ENCODE measurements around the gene SPP2.

SPP2 gene

DNA sequence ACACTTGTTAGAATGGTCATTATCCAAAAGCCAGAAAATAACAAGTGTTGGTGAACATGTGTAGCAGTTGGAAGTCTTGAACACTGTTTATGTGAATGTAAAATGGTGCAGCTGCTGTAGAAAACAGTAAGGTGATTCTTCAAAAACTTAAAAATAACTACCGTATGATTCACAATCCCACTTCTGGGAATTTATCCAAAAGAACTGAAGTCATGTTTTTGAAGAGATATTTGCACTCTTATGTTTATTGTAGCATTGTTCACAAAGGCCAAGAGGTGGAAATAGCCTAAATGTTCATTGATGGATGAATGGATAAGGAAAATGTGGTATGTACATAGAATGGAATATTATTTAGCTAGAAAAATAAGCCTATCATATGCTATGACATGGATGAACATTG is 6.3 kb upstream of the SPP2 start:
- DNase-seq = no peak

DNA sequence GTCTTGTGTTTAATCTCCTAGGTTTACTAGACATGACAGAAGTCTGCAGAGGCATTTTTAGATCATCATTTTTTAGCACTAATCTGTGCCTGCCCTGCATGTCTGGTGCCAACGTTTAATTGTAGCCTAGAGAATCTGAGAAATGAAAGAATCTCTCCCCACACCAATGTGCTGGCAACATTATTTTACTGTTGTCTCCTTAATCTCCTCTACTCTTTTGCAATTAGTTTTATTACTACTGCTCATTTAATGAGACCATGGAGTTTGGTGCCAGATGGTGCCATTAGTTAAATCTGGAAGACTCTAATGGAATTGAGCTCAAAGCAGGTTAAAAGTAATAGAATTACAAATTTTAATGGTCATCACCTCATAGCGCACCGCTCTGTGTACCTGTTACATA is 4.0 kb upstream of the SPP2 start:
- DNase-seq = no peak

DNA sequence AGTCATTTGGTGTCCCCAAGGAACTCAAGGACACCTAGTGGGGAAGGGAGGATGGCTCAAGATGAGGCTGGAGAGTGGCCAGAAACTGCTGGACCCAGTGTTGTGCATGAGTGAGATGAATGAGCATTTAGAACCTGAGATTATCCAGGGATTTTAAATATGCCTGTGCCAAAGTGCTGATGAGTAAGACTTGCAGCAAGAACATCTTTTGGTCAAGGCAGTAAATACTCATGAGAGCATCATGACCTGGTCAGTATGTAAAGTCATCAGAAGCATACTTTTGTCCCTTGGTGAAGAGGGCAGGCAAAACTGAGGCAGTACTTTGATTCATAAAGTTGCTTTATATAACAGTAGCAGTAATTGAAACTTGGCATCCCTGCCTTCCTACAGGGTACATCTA is 3.1 kb upstream of the SPP2 start:
- DNase-seq = no peak

DNA sequence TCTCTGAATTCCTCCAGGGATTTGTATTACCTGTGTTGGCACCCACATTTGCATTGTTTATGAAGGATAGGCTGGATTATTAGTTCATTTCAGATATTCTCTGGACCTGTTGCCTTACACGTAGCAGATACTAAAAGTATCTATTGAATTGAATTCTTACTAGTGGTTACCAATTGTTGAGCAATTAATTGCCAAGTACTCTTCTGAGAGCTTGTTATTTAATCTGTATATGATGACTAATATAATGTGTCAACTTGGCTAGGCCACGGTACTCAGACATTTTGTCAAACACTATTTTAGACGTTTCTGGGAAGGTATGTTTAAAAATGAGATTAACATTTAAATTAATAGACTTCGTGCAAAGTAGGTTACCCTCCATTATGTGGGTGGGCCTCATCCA is 2.5 kb upstream of the SPP2 start:
- no peak for DNase-seq

DNA sequence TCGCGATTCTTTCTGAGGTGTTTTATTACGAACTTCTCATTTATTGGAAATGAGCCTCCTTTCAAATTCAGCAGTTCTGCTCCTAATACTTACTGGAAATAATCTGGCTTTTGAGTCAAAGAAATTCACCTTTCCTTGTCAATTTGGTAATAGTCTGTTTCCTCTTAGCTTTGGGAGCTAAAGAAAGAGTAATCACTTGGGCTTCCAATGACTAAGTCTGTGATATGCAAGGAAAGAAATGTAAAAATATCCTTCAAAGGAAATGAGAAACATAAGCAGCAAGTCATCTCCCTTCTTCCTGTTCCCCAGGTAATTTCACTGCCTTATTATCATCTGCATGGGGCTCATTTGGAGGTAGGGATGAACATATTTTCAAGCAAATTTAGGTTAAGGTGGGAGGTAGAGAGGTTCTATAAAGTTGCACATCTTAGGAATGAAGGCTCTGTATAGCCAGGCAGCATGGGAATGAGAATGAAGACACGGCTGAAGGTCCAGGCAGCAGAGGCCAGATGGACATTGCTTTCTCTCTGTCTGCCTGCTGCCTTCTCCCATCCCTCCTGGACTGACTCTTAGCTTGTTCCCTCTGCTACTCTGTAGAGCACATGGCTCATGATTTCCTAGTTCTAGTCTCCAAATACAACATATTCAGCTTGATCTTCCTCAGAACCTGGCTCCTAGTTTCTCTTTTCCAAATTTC is 1.0 kb downstream of the SPP2 start:
- no peak for DNase-seq

DNA sequence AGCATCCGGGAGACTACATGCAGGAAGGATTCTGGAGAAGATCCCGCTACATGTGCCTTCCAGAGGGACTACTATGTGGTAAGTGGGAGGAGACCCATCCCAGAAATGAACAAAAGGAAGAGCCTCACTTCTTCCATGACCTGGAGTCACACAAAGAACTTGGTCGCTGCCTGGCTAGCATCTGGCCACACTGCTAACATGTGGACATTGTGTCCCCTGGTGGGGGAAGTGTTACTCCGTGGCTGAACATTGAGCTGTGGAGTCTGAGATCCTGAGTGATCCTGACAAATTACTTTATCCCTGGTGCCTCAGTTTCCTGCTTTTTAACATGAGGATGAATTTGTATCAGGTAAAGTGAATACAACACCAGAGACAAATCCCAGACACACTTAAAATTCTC is 8.4 kb downstream of the SPP2 start:
- no peak for DNase-seq

DNA sequence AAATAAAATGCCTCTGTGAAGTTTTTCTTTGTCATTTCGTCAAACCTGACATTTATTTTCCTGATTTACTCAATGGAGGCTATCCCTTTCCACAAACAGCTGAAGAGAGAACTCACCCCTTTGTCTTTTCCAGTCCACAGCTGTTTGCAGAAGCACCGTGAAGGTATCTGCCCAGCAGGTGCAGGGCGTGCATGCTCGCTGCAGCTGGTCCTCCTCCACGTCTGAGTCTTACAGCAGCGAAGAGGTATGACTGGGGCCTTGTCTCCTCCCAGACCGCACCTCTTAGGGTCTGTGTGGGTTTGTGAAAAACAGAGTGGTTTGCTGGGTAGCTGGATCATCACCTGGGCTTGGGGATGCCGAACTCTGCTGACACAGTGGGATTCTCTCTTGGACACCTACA is 9.7 kb downstream of the SPP2 start:
- no peak for DNase-seq

DNA sequence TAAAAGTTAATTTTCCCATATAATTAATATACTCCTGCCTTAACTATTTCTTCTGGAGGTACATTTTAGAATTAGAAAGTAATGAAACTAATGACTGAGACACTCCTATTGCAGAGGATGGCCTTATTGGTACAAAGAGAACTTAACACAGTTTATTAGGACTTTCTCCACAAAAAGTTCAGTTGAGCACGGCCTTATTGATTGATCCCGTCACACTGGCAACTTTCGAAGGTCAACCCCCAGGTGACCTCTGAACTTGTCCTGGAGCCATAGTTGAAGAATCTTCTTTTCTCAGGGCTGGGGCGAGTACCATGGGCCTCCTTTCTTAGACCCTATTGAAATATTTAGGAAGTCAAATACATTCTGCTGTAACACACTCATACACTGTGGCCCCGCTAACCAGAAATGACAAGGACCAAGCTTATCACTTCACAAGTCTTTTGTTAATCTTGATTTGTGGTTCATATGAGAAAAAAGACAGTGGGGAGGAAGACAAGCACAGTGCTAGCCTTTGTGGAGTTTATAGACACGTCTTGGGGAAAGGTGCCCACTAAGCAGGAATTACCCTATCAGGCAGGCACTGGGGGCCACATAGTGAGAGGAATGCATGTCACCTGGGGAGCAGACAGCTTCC is 11.2 kb downstream of the SPP2 start:
- DNase-seq = no peak

DNA sequence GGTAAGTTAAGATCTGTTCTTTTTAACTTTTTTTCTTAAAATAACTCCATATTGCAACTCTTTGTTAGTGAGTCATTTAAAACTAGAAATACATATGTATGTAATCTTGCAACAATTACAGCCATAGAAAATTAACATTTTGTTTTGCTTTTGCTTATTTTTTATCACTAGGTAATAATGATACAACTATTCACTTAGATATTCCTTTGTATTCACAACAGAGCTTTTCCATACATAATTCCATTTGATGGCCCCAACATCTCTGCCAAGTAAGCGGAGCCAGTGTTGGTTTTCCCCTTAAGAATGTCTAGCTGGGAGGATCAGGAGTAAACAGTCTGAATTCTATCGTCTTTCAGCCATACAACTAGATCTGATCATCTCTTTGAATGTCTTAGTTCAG is 16.1 kb downstream of the SPP2 start:
- DNase-seq = no peak

DNA sequence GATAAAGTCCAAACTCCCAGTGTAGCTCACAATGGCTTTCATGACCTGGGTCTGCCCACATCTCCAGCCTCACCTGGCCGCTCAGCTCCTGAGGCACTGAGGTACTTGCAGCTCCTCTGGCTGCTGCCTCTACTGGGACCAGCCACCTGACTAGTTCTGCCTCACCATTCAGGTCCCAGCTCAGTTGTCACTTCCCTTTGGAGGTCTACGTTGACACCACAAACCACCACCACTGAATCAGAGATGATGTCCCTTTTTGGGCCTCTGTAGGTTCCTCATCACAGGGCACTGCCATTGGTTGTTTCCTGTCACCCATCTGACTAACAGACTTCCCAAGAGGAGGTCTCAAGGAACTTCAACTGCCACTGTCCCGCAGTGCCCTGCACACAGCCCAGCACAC is 21.2 kb downstream of the SPP2 start:
- DNase-seq = no peak

DNA sequence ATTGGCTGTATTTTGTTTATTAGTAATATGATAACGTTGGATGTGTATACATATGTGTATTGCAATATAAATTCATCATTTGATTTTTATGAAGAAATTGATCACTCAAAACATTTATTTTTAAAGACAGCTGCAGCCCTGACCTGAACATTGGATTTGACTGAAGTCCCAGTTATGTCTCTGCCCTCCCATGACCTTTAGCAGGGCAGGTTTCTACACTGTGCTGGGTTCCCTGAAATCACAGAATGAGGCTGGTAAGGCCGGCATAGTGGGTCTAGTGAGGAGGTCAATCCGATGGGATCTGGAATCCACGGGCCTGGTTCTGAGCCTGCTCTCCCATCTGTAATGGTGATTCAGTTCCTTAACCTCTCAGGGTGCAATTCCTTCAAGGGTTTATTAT is 22.0 kb downstream of the SPP2 start:
- DNase-seq = no peak

DNA sequence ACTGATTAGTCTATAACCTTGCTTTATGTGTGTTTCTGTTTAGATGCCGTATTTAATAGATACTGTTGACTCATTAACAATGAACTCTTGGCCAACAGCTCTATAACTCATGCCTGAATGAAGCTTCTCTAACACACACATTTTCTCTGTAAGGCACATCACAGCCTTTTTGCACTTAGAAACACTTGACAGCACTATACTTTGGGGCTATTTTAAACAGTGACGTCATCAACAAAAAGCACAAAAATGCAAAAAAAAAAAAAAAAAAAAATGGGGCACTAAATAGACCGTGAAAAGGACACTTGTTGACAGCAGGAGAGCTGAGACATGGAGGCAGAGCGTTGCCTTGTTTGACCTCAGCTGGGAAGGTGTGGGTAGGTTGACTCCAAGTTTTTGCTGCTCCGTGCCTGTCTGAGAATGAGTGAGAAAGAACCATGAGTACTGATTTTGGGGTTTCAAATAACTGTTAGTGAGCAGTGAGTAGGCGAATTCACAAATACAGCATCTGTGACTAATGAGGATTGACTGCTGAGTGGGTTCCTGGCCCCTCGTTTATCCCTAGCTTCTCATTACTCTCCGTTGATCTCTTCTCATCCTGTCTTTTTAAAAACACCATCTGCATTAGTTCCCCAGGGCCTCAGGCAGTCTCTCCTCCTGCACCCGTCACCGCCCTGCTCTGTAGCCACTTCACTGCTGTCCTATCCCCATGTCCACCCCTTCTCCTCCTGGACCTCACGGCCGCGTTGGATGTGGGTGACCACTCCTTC is 24.4 kb downstream of the SPP2 start:
- no peak for DNase-seq

DNA sequence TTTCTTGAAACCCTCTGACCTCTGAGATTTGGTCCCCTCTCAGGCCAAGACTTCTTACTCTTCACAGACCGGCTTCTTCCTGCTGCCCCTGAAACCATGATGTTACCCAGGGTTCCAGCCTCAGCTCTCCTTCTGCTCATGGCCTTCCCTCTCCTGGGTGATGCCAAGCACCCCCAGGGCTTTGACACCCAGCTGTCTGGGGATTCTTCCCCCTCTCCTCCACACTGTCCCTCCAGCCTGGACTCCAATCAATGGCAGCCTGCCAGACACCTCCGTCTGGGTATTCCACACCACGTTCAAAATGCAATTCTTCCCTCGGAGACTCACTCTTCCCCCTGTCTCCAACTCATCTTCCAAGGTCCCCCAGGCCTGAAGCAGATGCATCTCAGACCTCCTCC is 25.0 kb downstream of the SPP2 start:
- DNase-seq = no peak

DNA sequence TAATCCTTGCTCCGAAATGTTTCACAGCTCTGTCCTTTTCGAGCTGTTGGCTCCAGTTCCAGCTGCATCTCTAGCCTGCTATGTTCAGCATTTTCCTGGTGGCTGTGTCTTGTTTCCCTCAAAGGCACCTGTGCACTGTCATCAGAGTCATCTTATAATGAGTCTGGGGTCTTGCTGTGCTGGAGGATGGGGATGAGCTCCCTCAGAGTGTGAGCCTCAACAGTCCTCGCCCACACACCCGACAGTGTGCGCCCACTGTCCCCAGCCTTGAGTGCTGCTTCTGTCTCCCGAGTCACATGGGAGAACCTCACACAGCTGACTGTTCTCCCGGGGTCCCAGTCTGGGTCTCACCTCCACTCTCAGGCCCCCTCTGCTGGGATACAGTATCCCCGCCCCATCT is 25.4 kb downstream of the SPP2 start:
- DNase-seq = no peak

DNA sequence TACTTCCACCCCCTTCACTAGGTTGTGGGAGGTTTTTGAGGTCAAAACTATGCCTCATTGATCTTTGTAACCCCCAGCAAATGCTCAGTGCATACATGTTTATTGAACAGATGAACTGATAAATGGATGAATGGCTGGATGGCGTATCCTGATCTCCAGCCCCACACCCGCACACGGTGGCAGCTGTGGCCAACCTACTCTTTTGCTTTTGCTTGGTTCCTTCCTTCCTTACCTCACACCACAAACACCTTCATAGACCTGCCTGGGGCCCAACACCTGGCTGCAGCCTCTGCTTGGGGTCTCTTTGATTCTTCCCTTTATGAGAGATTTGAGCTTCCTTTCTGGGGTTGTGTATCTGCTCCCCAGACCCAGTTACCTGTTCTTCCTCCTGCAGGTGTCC is 25.9 kb downstream of the SPP2 start:
- no peak for DNase-seq

DNA sequence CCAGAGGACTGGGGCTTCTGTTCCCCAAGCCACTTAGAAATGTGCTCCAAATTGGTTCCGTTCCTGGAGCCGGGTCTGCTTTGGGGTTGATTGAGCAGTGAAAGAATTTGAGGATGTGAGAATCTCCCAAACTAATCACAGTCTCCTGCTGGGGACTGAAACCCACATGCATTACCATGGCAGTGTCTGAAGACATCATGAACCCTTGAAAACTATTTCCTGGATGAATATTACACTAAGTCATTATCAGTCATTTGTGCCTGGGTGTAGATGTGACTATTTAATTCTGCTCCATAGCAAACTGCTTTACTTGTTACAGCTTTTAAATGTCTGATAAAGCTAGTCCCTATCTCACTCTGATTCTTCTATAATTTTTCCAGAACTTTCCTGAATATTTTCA is 27.6 kb downstream of the SPP2 start:
- no peak for DNase-seq

DNA sequence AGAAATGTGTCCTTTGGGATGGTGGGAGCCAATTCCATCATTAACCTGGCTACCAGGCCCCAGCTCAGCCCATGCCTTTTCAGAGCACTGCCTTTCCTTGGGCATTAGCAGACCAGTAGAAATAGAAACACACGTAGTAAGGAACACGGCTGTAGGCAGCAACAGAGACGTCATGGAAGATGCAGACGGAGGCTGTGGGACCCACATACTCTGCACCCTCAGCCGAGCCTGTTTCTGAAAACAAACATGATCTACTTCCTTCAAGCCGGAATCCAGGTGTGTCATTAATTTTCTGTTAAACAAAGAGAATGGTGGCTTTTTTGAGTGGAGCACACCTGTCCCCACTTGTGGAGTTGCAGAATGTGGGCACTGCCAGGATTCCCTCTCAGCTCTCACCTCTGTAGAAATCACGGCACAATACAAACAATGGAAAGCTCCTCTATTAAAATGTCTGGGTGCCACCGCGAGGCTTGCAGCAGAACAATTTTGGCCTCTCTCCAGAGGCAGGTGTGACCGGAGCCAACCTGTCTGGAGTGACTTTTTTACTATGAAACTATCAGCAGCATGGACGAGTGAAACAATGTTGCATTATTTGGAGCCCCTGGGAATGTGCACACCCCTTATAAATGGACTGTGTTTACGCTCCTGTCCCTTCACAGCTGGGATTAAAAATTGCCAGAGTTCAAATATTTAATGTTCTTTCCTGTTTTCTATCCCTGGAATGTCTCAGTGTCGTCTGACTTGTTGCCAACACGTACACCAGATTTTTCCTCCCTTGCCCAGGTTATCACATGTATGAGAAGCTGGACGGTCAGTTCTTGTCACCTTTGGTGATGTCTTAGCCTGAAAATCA is 31.7 kb downstream of the SPP2 start:
- DNase-seq = no peak

DNA sequence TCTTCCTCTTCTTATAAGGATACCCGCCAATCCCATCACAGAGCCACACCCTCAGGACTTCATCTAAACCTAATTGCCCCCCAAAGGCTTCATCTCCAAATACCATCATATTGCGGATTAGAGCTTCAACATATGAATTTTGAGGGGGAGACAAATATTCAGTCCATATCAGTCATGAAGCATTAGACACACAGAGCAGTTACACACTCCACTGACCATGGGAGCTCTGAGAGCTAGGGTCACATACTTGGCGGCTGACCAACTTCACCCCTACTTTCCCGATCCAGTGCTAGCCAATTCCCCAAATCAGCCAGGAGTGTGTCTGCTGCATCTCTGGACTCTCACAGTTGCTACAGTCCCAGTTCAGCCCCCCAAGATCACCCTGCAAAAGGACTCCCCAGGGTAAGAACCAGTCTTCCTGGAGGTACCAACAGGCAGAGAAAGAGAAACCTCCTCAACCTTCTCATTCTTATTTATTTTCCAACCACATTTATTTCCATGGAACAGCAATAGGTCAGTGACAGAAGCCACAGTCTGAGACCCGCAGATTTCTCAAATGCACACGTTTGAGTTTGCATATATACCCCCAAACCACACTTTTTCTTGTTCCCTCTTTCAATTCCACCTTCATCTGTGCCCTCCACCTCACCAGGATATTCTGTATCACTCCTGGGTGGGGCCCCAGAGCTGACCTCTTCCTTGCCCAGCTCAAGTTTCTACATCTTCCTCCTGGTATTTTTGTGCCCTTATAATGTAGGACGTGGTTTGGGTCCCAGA is 33.3 kb downstream of the SPP2 start:
- no peak for DNase-seq

DNA sequence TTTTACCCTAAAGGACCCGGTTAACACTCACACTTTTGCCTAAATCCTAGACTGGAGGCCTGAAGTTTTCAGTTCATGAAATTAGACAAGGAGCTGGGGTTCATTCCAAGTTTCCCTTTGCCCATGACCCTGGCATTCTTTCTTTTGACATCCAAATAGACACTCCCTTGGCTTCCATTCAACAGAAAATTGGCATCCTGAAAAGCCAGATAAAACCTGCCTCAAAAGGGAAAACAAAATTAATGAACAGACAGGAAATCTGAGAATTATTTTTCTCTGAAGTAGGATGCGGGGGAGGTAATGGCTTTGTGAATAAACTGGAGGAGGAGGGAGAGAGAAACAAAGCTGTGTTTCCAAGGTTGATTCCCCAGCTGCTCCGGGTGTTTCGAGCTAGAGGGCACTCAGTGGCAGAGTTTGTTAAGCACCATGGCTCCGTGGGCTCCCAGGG is 41.0 kb downstream of the SPP2 start:
- DNase-seq = no peak

DNA sequence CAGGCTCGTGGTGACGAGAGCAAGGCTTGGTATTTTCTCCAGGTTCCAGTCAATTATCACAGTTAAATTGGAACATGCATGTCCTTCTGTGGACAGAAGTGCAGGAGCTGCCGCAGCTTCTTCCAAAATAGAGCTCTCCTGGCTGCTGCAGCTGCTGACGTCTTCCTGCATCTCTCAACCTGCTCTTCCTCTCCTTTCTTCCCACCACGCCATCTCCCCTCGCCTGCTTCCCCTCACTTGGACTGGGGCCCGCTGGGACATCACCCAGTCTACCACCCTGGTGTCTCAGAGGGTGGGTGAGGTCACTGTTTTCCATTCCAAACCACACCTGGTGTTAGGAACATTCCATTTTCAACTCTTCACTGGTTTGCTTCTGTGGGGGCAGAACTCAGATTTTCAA is 41.4 kb downstream of the SPP2 start:
- no peak for DNase-seq

DNA sequence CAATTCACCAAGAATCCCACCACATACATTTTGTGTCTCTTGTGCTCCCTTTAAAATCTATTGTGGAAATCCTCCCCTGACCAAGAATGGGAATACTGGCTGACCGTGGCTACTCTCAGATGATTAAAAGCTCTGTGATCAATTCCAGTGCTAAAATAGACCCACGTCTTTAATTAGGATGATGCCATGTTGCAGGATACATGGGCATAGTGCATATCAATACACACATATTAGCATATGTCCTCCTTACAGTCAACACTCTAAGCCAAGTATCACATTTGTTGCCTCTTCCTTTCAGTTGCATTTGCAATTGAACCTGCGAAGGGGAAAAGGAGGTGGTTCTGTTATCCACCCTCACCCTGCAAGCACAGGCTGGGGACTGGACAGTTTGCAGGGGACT is 41.8 kb downstream of the SPP2 start:
- no peak for DNase-seq

DNA sequence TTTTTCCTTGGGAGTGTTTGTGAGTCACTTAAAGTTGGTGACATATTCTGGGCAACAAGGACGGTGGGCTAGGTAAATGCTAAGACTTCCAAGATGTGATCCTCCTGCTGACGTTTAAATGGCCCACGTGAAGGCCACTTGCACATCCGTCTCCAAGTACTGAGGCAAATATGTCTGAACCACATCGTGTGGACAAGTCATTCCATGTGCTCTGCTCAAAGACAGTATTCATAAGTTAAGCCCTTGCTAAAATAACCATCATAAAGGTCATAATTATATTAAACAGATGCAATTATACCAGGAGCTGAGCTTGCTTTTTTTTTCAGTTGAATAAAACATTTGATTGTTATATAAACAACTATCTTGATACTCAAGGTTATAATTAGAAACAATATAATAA is 44.8 kb downstream of the SPP2 start:
- no peak for DNase-seq

DNA sequence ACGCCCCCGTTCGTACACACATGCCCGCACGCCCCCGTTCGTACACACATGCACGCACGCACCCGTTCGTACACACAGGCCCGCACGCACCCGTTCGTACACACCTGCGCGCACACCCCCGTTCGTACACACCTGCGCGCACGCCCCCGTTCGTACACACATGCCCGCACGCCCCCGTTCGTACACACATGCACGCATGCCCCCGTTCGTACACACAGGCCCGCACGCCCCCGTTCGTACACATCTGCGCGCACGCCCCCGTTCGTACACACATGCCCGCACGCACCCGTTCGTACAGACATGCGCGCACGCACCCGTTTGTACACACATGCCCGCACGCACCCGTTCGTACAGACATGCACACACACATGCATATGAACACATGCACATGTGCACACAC is 45.7 kb downstream of the SPP2 start:
- no peak for DNase-seq

Data from islet precursor cell (in vitro differentiated cells).